ENCODE results near the gene MYO1E. TPM values are rescaled to one million over a fixed set of nuclear protein-coding genes. Genes with fewer than 3 reads are reported as not detected.

Gene MYO1E
- total and polyA plus RNA-seq, 4 donors = 20.9 to 84.2 (median 52.4) TPM

- H3K4me3 ChIP-seq = no peak overlapping the region
- no peaks in the 10 kb centered on the region for H3K27me3 ChIP-seq (ENCODE audit: control insufficient read depth in 3 of 3, insufficient read depth in 3 of 3, low read length in 2 of 3)
- no peak for ATAC-seq (ENCODE audit: insufficient read depth, low FRiP score)
- no peaks in the 10 kb centered on the region for H3K36me3 ChIP-seq (ENCODE audit: control insufficient read depth in 4 of 4, insufficient read depth in 4 of 4, low read length in 4 of 4)
- 47 to 74% methylated on average over 5 of the region's 5 CpGs for WGBS, 2 donors
- peaks cover 0 to 8% (median 0%) of the 10 kb centered on the region in 5 donors for H3K4me1 ChIP-seq (ENCODE audit: control insufficient read depth in 5 of 5, insufficient read depth in 5 of 5, low read length in 5 of 5)
- no peak overlapping the region for H3K27ac ChIP-seq (ENCODE audit: low read depth in 1 of 2, low read length in 1 of 2)
- H3K9ac ChIP-seq (ENCODE audit: insufficient read depth in 1 of 2, low read length in 2 of 2) = no peak overlapping the region
- no peaks in the 10 kb centered on the region for H3K9me3 ChIP-seq (ENCODE audit: control insufficient read depth in 4 of 4, insufficient read depth in 3 of 4, low read length in 3 of 4)
- no peak for TF ChIP-seq CTCF (IDR thresholded peaks at IDR 0.05; ENCODE audit: control extremely low read depth, extremely low read depth)
- no peak for DNase-seq
Observed at GRCh38 chr15:59367022-59367451, 5.6 kb downstream of the MYO1E start.

GRCh38 chr15:59366333-59367021 is 6.2 kb downstream of the MYO1E start:
- Histone ChIP-seq H3K9ac (ENCODE audit: insufficient read depth in 1 of 2, low read length in 2 of 2) (no peak overlapping the region), H3K27ac (ENCODE audit: low read depth in 1 of 2, low read length in 1 of 2) (no peak overlapping the region), H3K4me1 (ENCODE audit: control insufficient read depth in 5 of 5, insufficient read depth in 5 of 5, low read length in 5 of 5) (peaks cover 0 to 8% (median 0%) of the 10 kb centered on the region in 5 donors), H3K4me3 (no peak overlapping the region), H3K9me3 (ENCODE audit: control insufficient read depth in 4 of 4, insufficient read depth in 3 of 4, low read length in 3 of 4) (no peaks in the 10 kb centered on the region), H3K36me3 (ENCODE audit: control insufficient read depth in 4 of 4, insufficient read depth in 4 of 4, low read length in 4 of 4) (no peaks in the 10 kb centered on the region), H3K27me3 (ENCODE audit: control insufficient read depth in 3 of 3, insufficient read depth in 3 of 3, low read length in 2 of 3) (no peaks in the 10 kb centered on the region)
- DNase-seq = no peak
- WGBS, 2 donors = 57 to 61% methylated on average over 7 of the region's 7 CpGs
- no peak for ATAC-seq (ENCODE audit: insufficient read depth, low FRiP score)
- TF ChIP-seq CTCF (IDR thresholded peaks at IDR 0.05; ENCODE audit: control extremely low read depth, extremely low read depth) = no peak

- no peak overlapping the region for H3K4me3 ChIP-seq
- H3K9me3 ChIP-seq (ENCODE audit: control insufficient read depth in 4 of 4, insufficient read depth in 3 of 4, low read length in 3 of 4) = peaks cover 0 to 2% (median 0%) of the 10 kb centered on the region in 4 donors
- H3K9ac ChIP-seq (ENCODE audit: insufficient read depth in 1 of 2, low read length in 2 of 2) = no peak overlapping the region
- H3K36me3 ChIP-seq (ENCODE audit: control insufficient read depth in 4 of 4, insufficient read depth in 4 of 4, low read length in 4 of 4) = no peaks in the 10 kb centered on the region
- ATAC-seq (ENCODE audit: insufficient read depth, low FRiP score) (no peak), DNase-seq (no peak)
- peaks cover 0 to 4% (median 0%) of the 10 kb centered on the region in 5 donors for H3K4me1 ChIP-seq (ENCODE audit: control insufficient read depth in 5 of 5, insufficient read depth in 5 of 5, low read length in 5 of 5)
- no peak for TF ChIP-seq CTCF (IDR thresholded peaks at IDR 0.05; ENCODE audit: control extremely low read depth, extremely low read depth)
- H3K27ac ChIP-seq (ENCODE audit: low read depth in 1 of 2, low read length in 1 of 2) = no peak overlapping the region
- WGBS, 2 donors = 64 to 80% methylated on average over 4 of the region's 4 CpGs
- no peaks in the 10 kb centered on the region for H3K27me3 ChIP-seq (ENCODE audit: control insufficient read depth in 3 of 3, insufficient read depth in 3 of 3, low read length in 2 of 3)
Observed at GRCh38 chr15:59364248-59364647, 8.4 kb downstream of the MYO1E start.

Data from lung (tissue), 12 donors.